HepG2 (cell line): Measurements from ENCODE around the gene KIF2C.
"Not testable (repeated sequence)": the region's sequence is repeated elsewhere in the genome, so short reads cannot be mapped to it uniquely, and the experiment has no call there.

Experiments
- CBFB ChIP-seq: sonication (generic); formaldehyde crosslinking; IDR thresholded peaks from 2 replicates; pipeline ENCODE4 v1.4.0; 2020; ENCODE audit warnings: missing genetic modification reagents
- CEBPG ChIP-seq: IDR thresholded peaks from 2 replicates; pipeline ENCODE4 v1.6.1; 2016
- FOXM1 ChIP-seq: sonication (generic); formaldehyde crosslinking; IDR thresholded peaks from 2 replicates; pipeline ENCODE4 v1.5.0; 2020; ENCODE audit warnings: missing genetic modification reagents
- MYNN ChIP-seq: sonication (generic); formaldehyde crosslinking; IDR thresholded peaks from 2 replicates; pipeline ENCODE4 v1.4.0; 2020; ENCODE audit warnings: mild to moderate bottlenecking, low read depth, missing genetic modification reagents
- PHF20 ChIP-seq: sonication (generic); formaldehyde crosslinking; IDR thresholded peaks from 2 replicates; pipeline ENCODE4 v1.5.0; 2020; ENCODE audit warnings: mild to moderate bottlenecking, missing genetic modification reagents
- PRDM15 ChIP-seq: sonication (generic); formaldehyde crosslinking; IDR thresholded peaks from 2 replicates; pipeline ENCODE4 v1.4.0; 2020; ENCODE audit warnings: missing genetic modification reagents
- REST ChIP-seq, 2 experiments: IDR thresholded peaks; 2 replicates each; pipeline ENCODE4 v1.6.1; 2011 to 2012; ENCODE audit warnings: low read length in 2 of 2, borderline replicate concordance in 1 of 2, low read depth in 1 of 2, mild to moderate bottlenecking in 1 of 2, moderate library complexity in 1 of 2
- ZBTB7A ChIP-seq: sonication (generic); formaldehyde crosslinking; IDR thresholded peaks from 2 replicates; pipeline ENCODE4 v1.8.0; 2022; ENCODE audit warnings: mild to moderate bottlenecking, missing genetic modification reagents
- ZKSCAN8 ChIP-seq: IDR thresholded peaks from 2 replicates; pipeline ENCODE4 v1.6.1; 2016; ENCODE audit warnings: borderline replicate concordance, missing genetic modification reagents, missing compliant biosample characterization
- ZNF180 ChIP-seq: sonication (generic); formaldehyde crosslinking; IDR thresholded peaks from 2 replicates; pipeline ENCODE4 v1.4.0; 2020; ENCODE audit warnings: low read depth, missing genetic modification reagents, borderline replicate concordance
- ZNF205 ChIP-seq: IDR thresholded peaks from 2 replicates; pipeline ENCODE4 v1.6.1; 2018; ENCODE audit warnings: missing biosample characterization, missing genetic modification reagents
- ZNF441 ChIP-seq: sonication (generic); formaldehyde crosslinking; IDR thresholded peaks from 2 replicates; pipeline ENCODE4 v1.7.0; 2021; ENCODE audit warnings: missing genetic modification reagents, borderline replicate concordance
- ZNF672 ChIP-seq: sonication (generic); formaldehyde crosslinking; IDR thresholded peaks from 2 replicates; pipeline ENCODE4 v1.8.1; 2022; ENCODE audit warnings: missing genetic modification reagents

DNA sequence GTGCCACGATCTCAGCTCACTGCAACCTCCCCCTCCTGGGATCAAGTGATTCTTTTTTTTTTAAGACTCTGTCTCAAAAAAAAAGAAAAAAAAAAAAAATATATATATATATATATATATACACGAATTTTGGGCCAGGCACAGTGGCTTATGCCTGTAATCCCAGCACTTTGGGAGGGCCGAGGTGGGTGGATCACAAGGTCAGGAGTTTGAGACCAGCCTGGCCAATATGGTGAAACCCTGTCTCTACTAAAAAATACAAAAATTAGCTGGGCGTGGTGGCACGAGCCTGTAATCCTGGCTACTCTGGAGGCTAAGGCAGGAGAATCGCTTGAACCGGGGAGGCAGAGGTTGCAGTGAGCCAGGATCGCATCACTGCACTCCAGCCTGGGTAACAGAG is 58.2 kb downstream of the KIF2C start:
- not testable (repeated sequence) for TF ChIP-seq FOXM1 (CRISPR knock-in tag); ZNF205 (CRISPR knock-in tag); MYNN; PRDM15 (CRISPR knock-in tag); ZKSCAN8 (CRISPR knock-in tag); ZNF180 (CRISPR knock-in tag); PHF20 (CRISPR knock-in tag); ZNF441 (CRISPR knock-in tag); CBFB (CRISPR knock-in tag); REST (IDR thresholded peaks at IDR 0.05; ENCODE audit: borderline replicate concordance in 1 of 2, low read depth in 1 of 2, low read length in 2 of 2); ZNF672 (CRISPR knock-in tag); CEBPG (CRISPR knock-in tag); ZBTB7A (CRISPR knock-in tag)
